Neuronal stem cell (in vitro differentiated cells): ENCODE results near the gene GPR55.
A peak's percentile ranks its signal among the peaks of the same experiment; 100 is the strongest.

Experiments
- DNase-seq: peaks from one replicate; pipeline ENCODE4 v3.0.0-alpha.2; 2013; ENCODE audit warnings: low spot score
- H2AFZ ChIP-seq: one replicate; pipeline ENCODE4 v1.6.1; 2013; ENCODE audit warnings: mild to moderate bottlenecking, low read length, inconsistent platforms
- H2AK5ac ChIP-seq: 2 replicates; pipeline ENCODE4 v1.6.1; 2013; ENCODE audit warnings: low read depth, mild to moderate bottlenecking, inconsistent platforms, low read length, moderate library complexity, mixed read lengths
- H2BK120ac ChIP-seq: 2 replicates; pipeline ENCODE4 v1.6.1; 2013; ENCODE audit warnings: low read depth, mild to moderate bottlenecking, inconsistent platforms, low read length, moderate library complexity, mixed read lengths
- H2BK12ac ChIP-seq: one replicate; pipeline ENCODE4 v1.6.1; 2013; ENCODE audit warnings: low read length, inconsistent platforms
- H2BK15ac ChIP-seq: 2 replicates; pipeline ENCODE4 v1.6.1; 2013; ENCODE audit warnings: mild to moderate bottlenecking, low read length, inconsistent platforms, mixed read lengths
- H2BK5ac ChIP-seq: one replicate; pipeline ENCODE4 v1.6.1; 2013; ENCODE audit warnings: inconsistent platforms, mild to moderate bottlenecking, low read length, moderate library complexity
- H3K14ac ChIP-seq: one replicate; pipeline ENCODE4 v1.6.1; 2013; ENCODE audit warnings: low read length, inconsistent platforms
- H3K18ac ChIP-seq: 2 replicates; pipeline ENCODE4 v1.6.1; 2013; ENCODE audit warnings: low read length, inconsistent platforms
- H3K23ac ChIP-seq: 2 replicates; pipeline ENCODE4 v1.6.1; 2013; ENCODE audit warnings: low read depth, mild to moderate bottlenecking, mixed read lengths, low read length, inconsistent platforms; ENCODE audit not compliant: poor library complexity
- H3K27ac ChIP-seq: replicated peaks from 3 replicates; pipeline ENCODE4 v1.5.1; 2013; ENCODE audit warnings: low read length, inconsistent platforms
- H3K27me3 ChIP-seq, 3 experiments: 2 replicates each; pipeline ENCODE4 v1.6.1; 2013; ENCODE audit warnings: low read length in 3 of 3, mild to moderate bottlenecking in 2 of 3, inconsistent platforms in 1 of 3, low read depth in 1 of 3, mixed read lengths in 1 of 3, moderate library complexity in 1 of 3; ENCODE audit not compliant: control insufficient read depth in 3 of 3, insufficient read depth in 3 of 3
- H3K36me3 ChIP-seq, 2 donors: replicated peaks in 1 of 2; 2 replicates each; pipeline ENCODE4 v1.6.1; 2013; ENCODE audit warnings: low read length in 2 of 2; ENCODE audit not compliant: control insufficient read depth in 2 of 2, insufficient read depth in 2 of 2
- H3K4ac ChIP-seq: 2 replicates; pipeline ENCODE4 v1.6.1; 2013; ENCODE audit warnings: inconsistent platforms, mild to moderate bottlenecking, low read length, moderate library complexity
- H3K4me1 ChIP-seq, 2 donors: 1 replicate in 1 of 2; 2 replicates in 1 of 2; pipeline ENCODE4 v1.6.1; 2013; ENCODE audit warnings: low read length in 2 of 2, low read depth in 1 of 2; ENCODE audit not compliant: control insufficient read depth in 2 of 2, insufficient read depth in 1 of 2
- H3K4me2 ChIP-seq: one replicate; pipeline ENCODE4 v1.6.1; 2013; ENCODE audit warnings: mild to moderate bottlenecking, low read length, inconsistent platforms; ENCODE audit not compliant: insufficient read depth, poor library complexity, severe bottlenecking
- H3K4me3 ChIP-seq, 2 donors: 2 replicates each; pipeline ENCODE4 v1.5.1; 2013; ENCODE audit warnings: low read length in 2 of 2, mild to moderate bottlenecking in 2 of 2, inconsistent platforms in 1 of 2, moderate library complexity in 1 of 2
- H3K79me1 ChIP-seq: one replicate; pipeline ENCODE4 v1.6.1; 2013; ENCODE audit warnings: low read depth, mild to moderate bottlenecking, inconsistent platforms, low read length, moderate library complexity
- H3K9ac ChIP-seq: one replicate; pipeline ENCODE4 v1.6.1; 2013; ENCODE audit warnings: mild to moderate bottlenecking, low read depth, low read length, inconsistent platforms; ENCODE audit not compliant: poor library complexity
- H3K9me3 ChIP-seq, 2 donors: replicated peaks in 1 of 2; 2 replicates each; pipeline versions ENCODE3 to v1.6.1; 2013; ENCODE audit warnings: low read length in 2 of 2, mild to moderate bottlenecking in 2 of 2, inconsistent platforms in 1 of 2, low read depth in 1 of 2, mixed read lengths in 1 of 2, moderate library complexity in 1 of 2; ENCODE audit not compliant: control insufficient read depth in 2 of 2, insufficient read depth in 1 of 2
- H4K8ac ChIP-seq: one replicate; pipeline ENCODE4 v1.6.1; 2013; ENCODE audit warnings: low read depth, mild to moderate bottlenecking, inconsistent platforms, low read length, moderate library complexity
- H4K91ac ChIP-seq: one replicate; pipeline ENCODE4 v1.6.1; 2013; ENCODE audit warnings: low read length, low read depth, mild to moderate bottlenecking, inconsistent platforms; ENCODE audit not compliant: poor library complexity
- WGBS, 2 donors: extraction: QIAGEN DNeasy Blood & Tissue Kit; methylation state at CpG; one replicate each; pipeline ENCODE4 v1.1.7; 2013; ENCODE audit warnings: missing lambda C conversion rate in 2 of 2, mixed read lengths in 1 of 2; ENCODE audit not compliant: insufficient read length in 2 of 2, insufficient replicate concordance in 1 of 2; ENCODE audit errors: extremely low coverage in 2 of 2; 5-methylcytosine and 5-hydroxymethylcytosine counted together

Gene GPR55

GRCh38 chr2:230964136-230964730 is 39.2 kb upstream of the GPR55 start:
- H3K14ac ChIP-seq = peak overlapping the region; percentile 21
- no peak overlapping the region for H3K4me2 ChIP-seq
- peak overlapping the region; percentile 64 for H3K18ac ChIP-seq
- peaks cover 0 to 2% of the 10 kb centered on the region in 2 donors for H3K4me1 ChIP-seq
- peak overlapping the region; percentile 61 for H2AK5ac ChIP-seq
- no peak overlapping the region for H4K8ac ChIP-seq
- H3K79me1 ChIP-seq = no peaks in the 10 kb centered on the region
- H3K23ac ChIP-seq = peak overlapping the region; percentile 39
- no peak overlapping the region for H3K4me3 ChIP-seq
- no peak overlapping the region for H2AFZ ChIP-seq
- H3K9me3 ChIP-seq = peaks cover 3 to 4% of the 10 kb centered on the region in 2 donors
- H2BK120ac ChIP-seq = no peak overlapping the region
- WGBS, 2 donors = no CpG with 5 or more reads among the region's 36 CpGs
- H3K4ac ChIP-seq = no peak overlapping the region
- H3K36me3 ChIP-seq = no peaks in the 10 kb centered on the region
- no peak overlapping the region for H2BK15ac ChIP-seq
- H3K9ac ChIP-seq = peak overlapping the region; percentile 4
- H2BK5ac ChIP-seq = peak overlapping the region; percentile 53
- no peaks in the 10 kb centered on the region for H3K27me3 ChIP-seq
- no peak for DNase-seq
- H4K91ac ChIP-seq = no peak overlapping the region
- H3K27ac ChIP-seq = no peak overlapping the region
- H2BK12ac ChIP-seq = no peak overlapping the region

- H2BK120ac ChIP-seq = no peak overlapping the region
- no peak overlapping the region for H4K91ac ChIP-seq
- H2AFZ ChIP-seq = peak overlapping the region; percentile 32
- H3K36me3 ChIP-seq = no peaks in the 10 kb centered on the region
- H2AK5ac ChIP-seq = no peak overlapping the region
- WGBS, 2 donors = no CpG with 5 or more reads among the region's 3 CpGs
- no peak overlapping the region for H3K4me3 ChIP-seq
- H2BK15ac ChIP-seq = no peak overlapping the region
- no peak overlapping the region for H3K9ac ChIP-seq
- H4K8ac ChIP-seq = no peak overlapping the region
- no peak overlapping the region for H3K18ac ChIP-seq
- DNase-seq = no peak
- H3K4me1 ChIP-seq = peaks cover 2 to 5% of the 10 kb centered on the region in 2 donors
- no peaks in the 10 kb centered on the region for H3K79me1 ChIP-seq
- peaks cover 0 to 25% (median 6%) of the 10 kb centered on the region in 3 experiments for H3K27me3 ChIP-seq
- no peak overlapping the region for H3K14ac ChIP-seq
- no peak overlapping the region for H3K4ac ChIP-seq
- H3K23ac ChIP-seq = no peak overlapping the region
- H2BK5ac ChIP-seq = no peak overlapping the region
- H3K4me2 ChIP-seq = no peak overlapping the region
- H3K9me3 ChIP-seq = peaks cover 3 to 4% of the 10 kb centered on the region in 2 donors
- H2BK12ac ChIP-seq = no peak overlapping the region
- H3K27ac ChIP-seq = no peak overlapping the region
Measured at GRCh38 chr2:230961091-230961491, 36.0 kb upstream of the GPR55 start.

- Histone ChIP-seq H3K4me3 (no peak overlapping the region), H2AK5ac (no peak overlapping the region), H3K9me3 (peaks cover 3 to 4% of the 10 kb centered on the region in 2 donors), H2BK5ac (no peak overlapping the region), H3K27ac (no peak overlapping the region), H2BK120ac (no peak overlapping the region), H3K18ac (no peak overlapping the region), H3K9ac (no peak overlapping the region), H3K4me1 (peaks cover 2 to 5% of the 10 kb centered on the region in 2 donors), H3K23ac (no peak overlapping the region), H2BK12ac (no peak overlapping the region), H2AFZ (no peak overlapping the region), H3K36me3 (no peaks in the 10 kb centered on the region), H3K4ac (no peak overlapping the region), H3K79me1 (no peaks in the 10 kb centered on the region), H4K91ac (no peak overlapping the region), H4K8ac (no peak overlapping the region), H3K4me2 (no peak overlapping the region), H2BK15ac (no peak overlapping the region), H3K14ac (no peak overlapping the region), H3K27me3 (peaks cover 0 to 34% (median 6%) of the 10 kb centered on the region in 3 experiments)
- no peak for DNase-seq
- no CpG with 5 or more reads among the region's 1 CpG for WGBS, 2 donors
Measured at GRCh38 chr2:230960026-230960425, 35.0 kb upstream of the GPR55 start.

DNA sequence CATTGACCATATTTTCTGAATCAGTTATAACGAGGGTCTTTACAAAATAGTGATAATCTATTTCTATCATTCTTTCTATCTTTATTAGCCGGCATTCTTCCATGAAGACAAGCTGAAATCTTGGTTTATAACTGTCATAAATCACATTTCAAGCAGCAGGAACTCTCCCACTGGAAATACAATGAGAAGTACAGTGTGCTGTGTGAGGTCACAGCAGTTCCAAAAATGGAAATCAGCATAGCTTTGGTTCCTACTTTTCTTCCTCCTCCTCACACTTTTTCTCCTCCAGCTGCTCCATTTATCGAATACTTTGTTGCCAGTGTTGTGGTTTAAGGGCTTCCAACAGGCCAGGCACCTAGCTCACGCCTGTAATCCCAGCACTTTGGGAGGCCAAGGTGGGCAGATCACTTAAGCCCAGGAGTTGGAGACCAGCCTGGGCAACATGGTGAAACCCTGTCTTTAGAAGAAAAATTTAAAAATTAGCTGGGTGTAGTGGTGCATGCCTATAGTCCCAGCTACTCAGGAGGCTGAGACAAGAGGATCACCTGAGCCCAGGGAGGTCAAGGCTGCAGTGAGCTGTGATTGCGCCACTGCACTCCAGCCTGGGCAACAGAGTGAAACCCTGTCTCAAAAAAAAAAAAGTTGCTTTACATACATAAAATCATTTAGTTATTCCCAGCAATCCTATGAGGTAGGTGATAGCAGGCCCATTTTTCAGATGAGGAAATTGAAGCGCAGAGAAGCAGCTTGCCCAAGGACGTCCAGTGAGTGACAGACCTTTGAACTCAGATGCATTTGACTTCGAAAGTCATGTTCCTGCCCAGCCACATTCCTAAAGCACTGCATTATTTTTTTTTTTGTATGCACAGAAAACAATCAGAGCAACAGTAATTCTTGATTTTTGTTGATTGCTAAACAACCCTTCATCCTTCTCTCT is 34.0 kb upstream of the GPR55 start:
- Histone ChIP-seq H3K4me3 (no peak overlapping the region), H3K79me1 (no peaks in the 10 kb centered on the region), H3K4me2 (no peak overlapping the region), H3K23ac (no peak overlapping the region), H3K27ac (no peak overlapping the region), H3K14ac (no peak overlapping the region), H4K8ac (no peak overlapping the region), H2AFZ (no peak overlapping the region), H2BK120ac (no peak overlapping the region), H3K4me1 (peaks cover 2 to 5% of the 10 kb centered on the region in 2 donors), H3K9ac (no peak overlapping the region), H3K27me3 (peaks cover 0 to 34% (median 6%) of the 10 kb centered on the region in 3 experiments), H2BK5ac (no peak overlapping the region), H2BK15ac (no peak overlapping the region), H3K4ac (no peak overlapping the region), H3K18ac (no peak overlapping the region), H4K91ac (no peak overlapping the region), H2AK5ac (no peak overlapping the region), H2BK12ac (no peak overlapping the region), H3K9me3 (peaks cover 3 to 4% of the 10 kb centered on the region in 2 donors), H3K36me3 (no peaks in the 10 kb centered on the region)
- DNase-seq = no peak
- no CpG with 5 or more reads among the region's 8 CpGs for WGBS, 2 donors
